ENCODE results near the gene ARFGEF3.
A peak's percentile ranks its signal among the peaks of the same experiment; 100 is the strongest.
"Not testable (repeated sequence)": the region's sequence is repeated elsewhere in the genome, so short reads cannot be mapped to it uniquely, and the experiment has no call there.

ARFGEF3 gene

GRCh38 chr6:138318741-138319375, 157.1 kb downstream of the ARFGEF3 start:
- no peak for DNase-seq

GRCh38 chr6:138321934-138322333, 160.2 kb downstream of the ARFGEF3 start:
- no peak for DNase-seq

- DNase-seq: no peak
Measured at GRCh38 chr6:138323821-138324220, 162.1 kb downstream of the ARFGEF3 start.

GRCh38 chr6:138328210-138328609, 166.5 kb downstream of the ARFGEF3 start:
- no peak for DNase-seq

- no peak for DNase-seq
Measured at GRCh38 chr6:138330763-138331162, 169.0 kb downstream of the ARFGEF3 start.

GRCh38 chr6:138331444-138331843, 169.7 kb downstream of the ARFGEF3 start:
- DNase-seq: no peak

- no peak for DNase-seq
Measured at GRCh38 chr6:138331984-138332383, 170.2 kb downstream of the ARFGEF3 start.

- DNase-seq: no peak
Measured at GRCh38 chr6:138334000-138334399, 172.3 kb downstream of the ARFGEF3 start.

- no peak for DNase-seq
Measured at GRCh38 chr6:138334963-138335362, 173.2 kb downstream of the ARFGEF3 start.

- no peak for DNase-seq
Measured at GRCh38 chr6:138336221-138336620, 174.5 kb downstream of the ARFGEF3 start.

- DNase-seq: no peak
Measured at GRCh38 chr6:138337076-138337475, 175.3 kb downstream of the ARFGEF3 start.

GRCh38 chr6:138339024-138339423, 177.3 kb downstream of the ARFGEF3 start:
- no peak for DNase-seq

GRCh38 chr6:138341176-138341575, 179.4 kb downstream of the ARFGEF3 start:
- DNase-seq: no peak

- DNase-seq: no peak
Measured at GRCh38 chr6:138343112-138343511, 181.4 kb downstream of the ARFGEF3 start.

GRCh38 chr6:138345565-138346285, 184.0 kb downstream of the ARFGEF3 start:
- DNase-seq: no peak

GRCh38 chr6:138346302-138347195, 184.8 kb downstream of the ARFGEF3 start:
- no peak for DNase-seq

GRCh38 chr6:138347864-138348263, 186.1 kb downstream of the ARFGEF3 start:
- DNase-seq: no peak

- peak; percentile 42 for DNase-seq
Measured at GRCh38 chr6:138349891-138350290, 188.2 kb downstream of the ARFGEF3 start.

- no peak for DNase-seq
Measured at GRCh38 chr6:138357928-138358327, 196.2 kb downstream of the ARFGEF3 start.

- not testable (repeated sequence) for DNase-seq
Measured at GRCh38 chr6:138368684-138369083, 206.9 kb downstream of the ARFGEF3 start.

GRCh38 chr6:138370631-138371451, 209.1 kb downstream of the ARFGEF3 start:
- no peak for DNase-seq

GRCh38 chr6:138371452-138371711, 209.6 kb downstream of the ARFGEF3 start:
- DNase-seq: no peak

GRCh38 chr6:138371720-138372119, 210.0 kb downstream of the ARFGEF3 start:
- DNase-seq: no peak
